Activated T-cell treated with anti-CD3 and anti-CD28 coated beads, Interleukin-2, amount 50 U/mL, for 48 hours (primary cell): Measurements from ENCODE around the gene NINL.
"Not testable (repeated sequence)": the region's sequence is repeated elsewhere in the genome, so short reads cannot be mapped to it uniquely, and the experiment has no call there.

Experiments used
- DNase-seq, 2 experiments: peaks; one replicate each; pipeline ENCODE4 v3.0.0-alpha.2; 2020

Gene NINL

GRCh38 chr20:25551413-25552215, 33.7 kb downstream of the NINL start:
- no peak for DNase-seq

- DNase-seq, result not testable (repeated sequence)
These were observed 34.5 kb downstream of the NINL start for GRCh38 chr20:25550645-25551337.

GRCh38 chr20:25549843-25550477, 35.4 kb downstream of the NINL start:
- DNase-seq, result no peak

- no peak for DNase-seq
These were observed 36.1 kb downstream of the NINL start for GRCh38 chr20:25549172-25549773.

GRCh38 chr20:25548613-25549086, 36.7 kb downstream of the NINL start:
- DNase-seq, result no peak

GRCh38 chr20:25547999-25548398, 37.3 kb downstream of the NINL start:
- no peak for DNase-seq

- no peak for DNase-seq
These were observed 38.3 kb downstream of the NINL start for GRCh38 chr20:25547063-25547462.

- no peak for DNase-seq
These were observed 39.3 kb downstream of the NINL start for GRCh38 chr20:25546048-25546447.

- no peak for DNase-seq
These were observed 40.2 kb downstream of the NINL start for GRCh38 chr20:25545171-25545570.

- no peak for DNase-seq
These were observed 40.6 kb downstream of the NINL start for GRCh38 chr20:25544734-25545133.

- DNase-seq, result no peak
These were observed 41.0 kb downstream of the NINL start for GRCh38 chr20:25544311-25544710.

GRCh38 chr20:25543068-25543467, 42.3 kb downstream of the NINL start:
- no peak for DNase-seq

- no peak for DNase-seq
These were observed 43.7 kb downstream of the NINL start for GRCh38 chr20:25541676-25542075.

GRCh38 chr20:25539742-25540672, 45.3 kb downstream of the NINL start:
- DNase-seq, result no peak

GRCh38 chr20:25538838-25539665, 46.3 kb downstream of the NINL start:
- no peak for DNase-seq

GRCh38 chr20:25537890-25538289, 47.4 kb downstream of the NINL start:
- no peak for DNase-seq

- no peak for DNase-seq
These were observed 49.6 kb downstream of the NINL start for GRCh38 chr20:25535762-25536161.

- no peak for DNase-seq
These were observed 50.5 kb downstream of the NINL start for GRCh38 chr20:25534845-25535244.

- no peak for DNase-seq
These were observed 51.2 kb downstream of the NINL start for GRCh38 chr20:25533920-25534700.

GRCh38 chr20:25532971-25533391, 52.4 kb downstream of the NINL start:
- DNase-seq, result no peak
